Measurements from ENCODE around the gene IGFBPL1. TPM values are rescaled to one million over a fixed set of nuclear protein-coding genes. Genes with fewer than 3 reads are reported as not detected.

The IGFBPL1 gene
- total and polyA plus RNA-seq, 10 of the 15 experiments (the other 5 are each of a cell fraction or from before 2014, with no cell fraction given), result 0.25 TPM; not detected in 9

DNA sequence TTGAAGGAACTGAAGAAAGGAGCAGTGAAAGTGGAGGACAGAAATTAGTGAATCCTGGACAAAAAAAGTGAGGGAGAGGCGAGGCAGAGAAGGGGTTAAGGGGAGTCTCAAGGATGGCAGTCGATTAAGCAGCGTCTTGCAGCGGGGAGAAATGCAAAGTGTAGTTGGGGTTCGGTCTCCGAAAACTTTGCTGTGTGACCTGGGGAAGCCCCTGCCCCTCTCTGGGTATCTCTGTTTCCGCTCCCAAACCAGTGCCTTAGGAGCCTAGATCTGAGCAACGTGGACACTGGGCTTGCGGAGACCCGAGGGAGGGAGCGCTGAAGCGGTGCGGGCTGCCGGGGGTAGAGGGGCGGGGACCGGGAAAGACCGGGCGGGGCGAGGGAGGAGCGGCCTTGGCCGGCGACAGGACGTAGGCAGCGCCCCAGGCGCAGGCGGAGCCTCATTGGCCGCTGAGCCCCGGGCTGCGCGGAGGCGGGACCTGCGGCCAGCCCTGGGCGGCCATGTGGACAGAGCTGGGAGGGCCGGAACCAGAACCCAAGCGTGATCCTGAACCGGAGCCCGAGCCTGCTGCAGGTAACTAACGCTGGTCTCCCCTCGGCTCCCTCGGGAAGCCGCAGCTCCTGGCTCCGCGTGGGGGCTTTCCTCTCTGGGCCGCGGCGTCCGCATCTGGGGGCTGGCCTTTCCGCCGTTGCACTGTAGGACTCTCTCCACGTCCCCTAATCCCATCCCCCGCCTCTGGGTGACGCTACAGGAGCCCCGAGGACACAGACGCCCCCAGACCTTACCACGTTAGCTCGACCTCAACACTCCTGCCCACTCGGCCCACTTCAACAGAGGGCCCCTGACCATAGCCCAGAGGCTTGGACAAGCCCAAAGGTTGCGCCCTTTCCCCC, 31.8 kb downstream of the IGFBPL1 start, which contains the start of gene ALDH1B1 (continued):
- TF ChIP-seq GATAD2B (conservative IDR thresholded peaks at IDR 0.05; ENCODE audit: low read depth) (peak; percentile 73), TCF3 (IDR thresholded peaks at IDR 0.05; ENCODE audit: borderline replicate concordance, insufficient read depth, low read depth, low read length) (0 out of 2 replicates have a peak, but pooled peaks have one; percentile 4), RFX5 (IDR thresholded peaks at IDR 0.05; ENCODE audit: low read depth, low read length) (peak; percentile 56; the same call in 1 of the 2 replicates), CREM (IDR thresholded peaks at IDR 0.05; ENCODE audit: low read depth) (peak; percentile 14; the same call in 1 of the 2 replicates), BCL11A (IDR thresholded peaks at IDR 0.05; ENCODE audit: low read depth, low read length) (0 out of 2 replicates have a peak, but pooled peaks have one; percentile 4), FOXM1 (IDR thresholded peaks at IDR 0.05; ENCODE audit: low read depth, low read length) (no peak)

DNA sequence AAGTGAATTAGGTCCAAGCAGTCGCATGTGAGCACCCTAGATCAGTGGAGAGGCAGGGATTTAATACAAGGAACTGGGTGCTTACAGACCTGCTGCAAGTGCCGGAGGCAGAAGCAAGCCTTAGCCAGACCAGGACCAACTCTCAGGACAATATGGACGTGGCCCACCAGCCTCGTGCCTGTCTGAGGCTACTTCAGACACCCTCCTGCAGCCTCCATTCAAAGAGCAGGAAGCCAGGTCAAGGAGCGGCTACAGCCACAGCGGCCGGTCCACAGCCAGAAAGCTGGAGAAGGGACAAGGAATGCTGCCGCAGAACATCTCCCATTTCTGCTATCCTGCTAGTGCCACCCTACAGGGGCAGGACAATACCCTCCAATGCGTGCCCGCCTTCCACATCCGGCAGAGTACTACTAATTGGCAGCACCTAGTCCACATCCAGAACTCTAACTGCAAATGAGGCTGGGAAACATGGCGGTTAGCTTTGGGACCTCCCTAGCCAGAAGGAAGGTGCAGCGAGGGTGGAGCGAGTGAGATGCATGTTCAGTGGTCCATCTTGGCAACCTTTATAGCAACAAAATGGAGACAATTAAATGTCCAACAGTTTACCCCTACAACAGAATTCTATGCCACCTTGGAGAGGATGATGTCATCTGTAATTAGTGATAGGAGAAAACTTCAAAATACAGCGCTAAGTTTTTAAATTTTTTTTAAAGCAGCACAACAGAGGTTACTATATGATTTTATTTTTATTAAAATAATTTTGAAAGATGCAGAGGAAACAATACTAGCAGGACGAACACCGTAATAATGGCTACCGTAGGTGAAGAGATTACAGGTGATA, 32.8 kb downstream of the IGFBPL1 start:
- no peak for DNase-seq (ENCODE audit: low read depth, low spot score)
- H3K27me3 ChIP-seq (replicated peaks in 1 of 2; ENCODE audit: control insufficient read depth in 2 of 2, insufficient read depth in 2 of 2, low read length in 1 of 2), result no peaks in the 10 kb centered on the region
- H3K36me3 ChIP-seq (ENCODE audit: control insufficient read depth in 2 of 2, insufficient read depth in 2 of 2, low read length in 1 of 2), result peaks cover 0 to 3% of the 10 kb centered on the region in 2 experiments; a peak in 1 of 4 replicates
- ChIA-PET RAD21 (ENCODE audit: unreplicated experiment) (no interaction called here), SMC1A (ENCODE audit: uncharacterized antibody, unreplicated experiment) (interaction anchor here (0.8 to 1.4 kb wide), 4 partner anchors 16 to 25 kb away, joined by 3 read pairs; no protein-coding TSS in a partner anchor), POLR2A (interaction anchor here (1.0 kb wide), 1 partner anchor 13 kb away, joined by 3 read pairs; no protein-coding TSS in a partner anchor), CTCF (interaction anchor here (1.2 to 2.6 kb wide), 4 partner anchors 8 to 41 kb away, joined by 3 to 12 read pairs (median 4); no protein-coding TSS in a partner anchor)
- in situ Hi-C loops (cut with MboI), result no loop called here
- no peak for ATAC-seq
- peaks cover 3% of the 10 kb centered on the region; the same call in 1 of the 2 replicates for H3K4me1 ChIP-seq (ENCODE audit: control insufficient read depth, insufficient read depth, low read length)
- no peak overlapping the region for H2AFZ ChIP-seq (ENCODE audit: control insufficient read depth, low read depth, low read length)
- no peak for FAIRE-seq
- 82% methylated on average over 18 of the region's 18 CpGs for WGBS (ENCODE audit: insufficient coverage, insufficient replicate concordance, low lambda C conversion rate, missing lambda C conversion rate)
- no peak overlapping the region for H3K9ac ChIP-seq (ENCODE audit: control insufficient read depth, insufficient read depth, low read length)
- no peaks in the 10 kb centered on the region for H4K20me1 ChIP-seq (ENCODE audit: control insufficient read depth, insufficient read depth)
- no peak overlapping the region; the same call in 1 of the 2 replicates for H3K4me3 ChIP-seq
- H3K4me2 ChIP-seq (ENCODE audit: control insufficient read depth, insufficient read depth), result peak overlapping the region; percentile 68; the same call in 1 of the 2 replicates
- no peaks in the 10 kb centered on the region for H3K9me3 ChIP-seq (replicated peaks; ENCODE audit: control insufficient read depth, insufficient read depth, low read length)
- H3K27ac ChIP-seq (ENCODE audit: control insufficient read depth, insufficient read depth), result no peak overlapping the region
- H3K79me2 ChIP-seq (ENCODE audit: control insufficient read depth, insufficient read depth, low read length), result peaks cover 10% of the 10 kb centered on the region
- TF ChIP-seq, protein P1, sequence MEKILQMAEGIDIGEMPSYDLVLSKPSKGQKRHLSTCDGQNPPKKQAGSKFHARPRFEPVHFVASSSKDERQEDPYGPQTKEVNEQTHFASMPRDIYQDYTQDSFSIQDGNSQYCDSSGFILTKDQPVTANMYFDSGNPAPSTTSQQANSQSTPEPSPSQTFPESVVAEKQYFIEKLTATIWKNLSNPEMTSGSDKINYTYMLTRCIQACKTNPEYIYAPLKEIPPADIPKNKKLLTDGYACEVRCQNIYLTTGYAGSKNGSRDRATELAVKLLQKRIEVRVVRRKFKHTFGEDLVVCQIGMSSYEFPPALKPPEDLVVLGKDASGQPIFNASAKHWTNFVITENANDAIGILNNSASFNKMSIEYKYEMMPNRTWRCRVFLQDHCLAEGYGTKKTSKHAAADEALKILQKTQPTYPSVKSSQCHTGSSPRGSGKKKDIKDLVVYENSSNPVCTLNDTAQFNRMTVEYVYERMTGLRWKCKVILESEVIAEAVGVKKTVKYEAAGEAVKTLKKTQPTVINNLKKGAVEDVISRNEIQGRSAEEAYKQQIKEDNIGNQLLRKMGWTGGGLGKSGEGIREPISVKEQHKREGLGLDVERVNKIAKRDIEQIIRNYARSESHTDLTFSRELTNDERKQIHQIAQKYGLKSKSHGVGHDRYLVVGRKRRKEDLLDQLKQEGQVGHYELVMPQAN (conservative IDR thresholded peaks at IDR 0.05), result no peak
- TF ChIP-seq JUND (IDR thresholded peaks at IDR 0.05; ENCODE audit: low read depth, low read length) (no peak), TARDBP (IDR thresholded peaks at IDR 0.05; ENCODE audit: borderline replicate concordance) (no peak), NFYB (IDR thresholded peaks at IDR 0.05; ENCODE audit: insufficient read depth, low read depth, low read length) (no peak), EED (IDR thresholded peaks at IDR 0.05; ENCODE audit: low read depth) (no peak), ATF7 (IDR thresholded peaks at IDR 0.05; ENCODE audit: low read depth) (peak; percentile 55)
- no TSS peak for BruUV-seq (replicated peaks)
- intact Hi-C loops (cut with micrococcal nuclease; ENCODE audit: unreplicated experiment), result no loop called here
